Measurements from ENCODE around the gene AANAT. TPM values are rescaled to one million over a fixed set of nuclear protein-coding genes. Genes with fewer than 3 reads are reported as not detected.
A peak's percentile ranks its signal among the peaks of the same experiment; 100 is the strongest.

AANAT gene
- total and polyA plus RNA-seq, 10 donors = 0.19 to 0.22 TPM; not detected in 8

DNA sequence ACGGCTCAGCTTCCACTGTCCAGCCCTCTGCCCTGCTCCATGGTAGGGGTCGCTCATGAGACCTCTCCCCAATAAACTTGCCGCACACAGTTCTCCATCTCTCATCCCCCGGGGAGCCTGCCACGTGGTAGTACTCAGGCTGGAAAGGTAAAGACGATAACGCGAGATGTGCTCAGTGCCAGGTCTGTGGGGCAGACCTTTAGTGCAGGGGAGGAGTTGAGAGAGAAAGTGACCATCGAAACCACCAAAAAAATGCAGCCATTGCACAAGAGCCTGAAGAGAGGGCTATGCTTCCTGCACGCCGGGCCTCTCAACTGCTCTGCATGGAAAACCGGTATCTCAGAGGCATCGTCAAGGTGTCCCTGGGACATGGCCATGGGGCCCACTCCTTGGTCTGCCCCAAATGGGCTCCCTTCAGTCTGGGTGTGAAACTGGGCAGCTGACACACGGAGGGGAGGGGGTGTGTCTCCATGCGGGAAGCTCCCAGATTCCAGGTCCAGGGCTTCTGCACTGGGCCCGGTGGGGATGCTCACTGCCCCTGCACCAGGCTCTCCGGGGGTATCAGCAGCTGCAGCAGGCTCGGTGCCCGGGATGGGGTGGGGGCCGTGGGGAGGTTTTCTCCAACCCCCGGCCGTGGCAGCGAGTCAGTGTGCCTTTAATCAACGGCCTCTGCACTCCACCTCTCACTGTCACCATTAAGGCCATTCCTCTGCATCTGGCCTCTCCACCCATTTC lies 4.7 kb upstream of the AANAT start:
- 76 to 87% (median 81%) methylated on average over 21 to 24 of the region's 24 CpGs for WGBS, 5 donors
- DNase-seq = no peak

DNA sequence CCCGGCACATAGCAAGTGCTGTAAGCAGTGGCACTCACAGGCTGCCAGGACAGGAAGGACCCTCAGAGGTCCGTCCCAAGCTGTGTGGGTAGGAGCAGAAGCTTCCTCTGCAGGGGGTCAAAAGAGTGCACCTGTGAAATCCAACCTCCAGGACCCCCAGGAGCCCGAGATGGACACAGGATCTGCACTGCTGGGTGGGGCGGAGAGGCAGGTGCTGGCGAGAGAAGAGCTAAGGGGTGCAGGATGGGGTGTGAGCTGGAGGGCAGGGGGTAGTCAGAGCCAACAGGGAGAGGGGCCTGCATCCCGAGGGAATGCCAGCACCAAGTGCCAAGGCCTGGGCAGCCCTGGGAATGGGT lies 650 bp upstream of the AANAT start:
- peaks cover 0 to 32% (median 19%) of the 10 kb centered on the region in 6 donors for H3K36me3 ChIP-seq
- peak overlapping the region in 3 of 8 donors; percentile 25 to 52 (median 52) for H3K27ac ChIP-seq
- peaks cover 7 to 32% (median 17%) of the 10 kb centered on the region in 6 donors for H3K4me1 ChIP-seq
- intact Hi-C loops (cut with DNase I; ENCODE audit: low total_unique reads) = loop anchor here (5.0 kb wide), 1 partner anchor 41 kb away; no protein-coding TSS in a partner anchor
- H3K27me3 ChIP-seq (replicated peaks in 1 of 7) = no peaks in the 10 kb centered on the region
- H3K4me3 ChIP-seq = no peak overlapping the region
- TF ChIP-seq POLR2AphosphoS5 (IDR thresholded peaks at IDR 0.05) = no peak
- TF ChIP-seq, protein P1, sequence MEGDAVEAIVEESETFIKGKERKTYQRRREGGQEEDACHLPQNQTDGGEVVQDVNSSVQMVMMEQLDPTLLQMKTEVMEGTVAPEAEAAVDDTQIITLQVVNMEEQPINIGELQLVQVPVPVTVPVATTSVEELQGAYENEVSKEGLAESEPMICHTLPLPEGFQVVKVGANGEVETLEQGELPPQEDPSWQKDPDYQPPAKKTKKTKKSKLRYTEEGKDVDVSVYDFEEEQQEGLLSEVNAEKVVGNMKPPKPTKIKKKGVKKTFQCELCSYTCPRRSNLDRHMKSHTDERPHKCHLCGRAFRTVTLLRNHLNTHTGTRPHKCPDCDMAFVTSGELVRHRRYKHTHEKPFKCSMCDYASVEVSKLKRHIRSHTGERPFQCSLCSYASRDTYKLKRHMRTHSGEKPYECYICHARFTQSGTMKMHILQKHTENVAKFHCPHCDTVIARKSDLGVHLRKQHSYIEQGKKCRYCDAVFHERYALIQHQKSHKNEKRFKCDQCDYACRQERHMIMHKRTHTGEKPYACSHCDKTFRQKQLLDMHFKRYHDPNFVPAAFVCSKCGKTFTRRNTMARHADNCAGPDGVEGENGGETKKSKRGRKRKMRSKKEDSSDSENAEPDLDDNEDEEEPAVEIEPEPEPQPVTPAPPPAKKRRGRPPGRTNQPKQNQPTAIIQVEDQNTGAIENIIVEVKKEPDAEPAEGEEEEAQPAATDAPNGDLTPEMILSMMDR (IDR thresholded peaks at IDR 0.05 in 8 of 11, conservative IDR thresholded peaks at IDR 0.05 in 3 of 11) = no peak
- TF ChIP-seq POLR2A (IDR thresholded peaks at IDR 0.05) = no peak
- no peak for DNase-seq
- 76 to 83% (median 81%) methylated on average over 6 of the region's 6 CpGs for WGBS, 5 donors
- H3K9me3 ChIP-seq = no peaks in the 10 kb centered on the region

More for the DNA sequence above, 4.7 kb upstream of the AANAT start:
- H3K27me3 ChIP-seq (replicated peaks in 1 of 7) = no peaks in the 10 kb centered on the region
- no peak overlapping the region for H3K4me3 ChIP-seq
- H3K27ac ChIP-seq = no peak overlapping the region
- H3K9me3 ChIP-seq = no peaks in the 10 kb centered on the region
- no peaks in the 10 kb centered on the region for H3K36me3 ChIP-seq
- peaks cover 7 to 24% (median 17%) of the 10 kb centered on the region in 6 donors for H3K4me1 ChIP-seq
- intact Hi-C loops (cut with DNase I; ENCODE audit: low total_unique reads) = no loop called here
- no peak for TF ChIP-seq POLR2AphosphoS5 (IDR thresholded peaks at IDR 0.05)
- TF ChIP-seq, protein P1 (IDR thresholded peaks at IDR 0.05 in 8 of 11, conservative IDR thresholded peaks at IDR 0.05 in 3 of 11) = no peak
- TF ChIP-seq POLR2A (IDR thresholded peaks at IDR 0.05) = no peak

DNA sequence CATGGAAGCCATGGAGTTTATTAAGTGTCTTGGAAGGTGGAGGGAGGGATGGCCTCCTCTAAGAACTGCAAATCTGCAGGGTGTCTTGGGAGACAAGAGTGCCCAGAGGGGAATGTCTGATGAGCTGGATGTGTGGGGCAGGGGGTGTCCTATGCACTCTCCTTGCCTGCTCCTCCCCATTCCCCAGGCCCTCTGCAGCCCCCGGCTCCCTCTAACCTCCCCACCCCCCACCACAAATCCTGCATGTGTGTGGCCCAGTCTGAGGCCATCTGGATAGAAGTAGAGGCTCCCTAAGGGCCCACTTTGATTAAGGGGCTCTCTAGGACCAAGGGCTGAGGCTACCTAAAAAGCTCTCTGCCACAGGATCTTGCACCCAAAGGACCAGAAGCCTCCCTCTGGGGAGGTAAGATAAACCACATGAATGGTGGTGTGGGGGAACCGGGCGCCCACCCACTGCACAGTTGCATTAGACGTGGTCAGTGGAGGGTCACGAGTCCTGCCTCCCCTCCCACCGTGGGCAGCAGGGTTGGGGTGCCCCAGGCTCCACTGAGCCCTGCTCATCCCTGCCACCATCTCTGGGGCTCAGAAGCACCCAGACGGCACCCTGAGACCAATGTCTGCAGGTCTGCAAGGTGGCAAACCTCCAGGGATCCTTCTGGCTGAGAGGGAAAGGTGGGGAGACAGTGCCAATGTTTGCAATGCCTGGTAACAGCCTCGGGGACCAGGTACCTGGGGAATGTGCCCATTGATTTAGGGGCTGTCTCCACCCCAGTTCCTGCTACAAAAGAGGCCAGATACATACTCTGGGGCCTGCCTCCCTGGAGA lies 618 bp downstream of the AANAT start:
- intact Hi-C loops (cut with DNase I; ENCODE audit: low total_unique reads) = loop anchor here (5.0 kb wide), 1 partner anchor 39 kb away; no protein-coding TSS in a partner anchor
- 45 to 72% (median 60%) methylated on average over 1 to 8 of the region's 8 CpGs for WGBS, 5 donors

DNA sequence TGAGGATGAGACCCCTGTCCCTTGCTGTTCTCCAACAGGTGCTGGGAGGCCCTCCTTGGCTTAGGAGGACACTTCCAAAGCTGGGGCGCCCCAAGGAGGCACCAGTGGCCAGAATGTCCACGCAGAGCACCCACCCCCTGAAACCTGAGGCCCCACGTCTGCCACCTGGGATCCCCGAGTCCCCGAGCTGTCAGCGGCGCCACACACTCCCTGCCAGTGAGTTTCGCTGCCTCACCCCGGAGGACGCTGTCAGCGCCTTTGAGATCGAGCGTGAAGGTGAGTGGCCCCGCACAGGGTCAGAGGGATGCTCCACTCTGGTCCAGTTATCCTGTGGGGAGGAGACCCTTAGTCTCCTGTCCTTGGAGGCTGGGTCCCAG lies 1.2 kb downstream of the AANAT start:
- Histone ChIP-seq H3K9me3 (no peaks in the 10 kb centered on the region), H3K4me3 (no peak overlapping the region), H3K36me3 (peaks cover 0 to 51% (median 38%) of the 10 kb centered on the region in 6 donors), H3K4me1 (peaks cover 7 to 32% (median 17%) of the 10 kb centered on the region in 6 donors), H3K27me3 (replicated peaks in 1 of 7) (no peaks in the 10 kb centered on the region), H3K27ac (peak overlapping the region in 3 of 8 donors; percentile 18 to 55 (median 28))
- no peak for DNase-seq
- intact Hi-C loops (cut with DNase I; ENCODE audit: low total_unique reads) = loop anchor here (5.0 kb wide), 1 partner anchor 39 kb away; no protein-coding TSS in a partner anchor
- 84 to 94% (median 90%) methylated on average over 2 to 14 of the region's 14 CpGs for WGBS, 5 donors
- peak; percentile 16 to 46 (median 38) for TF ChIP-seq POLR2AphosphoS5 (IDR thresholded peaks at IDR 0.05)
- TF ChIP-seq, protein P1 (IDR thresholded peaks at IDR 0.05 in 8 of 11, conservative IDR thresholded peaks at IDR 0.05 in 3 of 11) = no peak

More for the DNA sequence above, 618 bp downstream of the AANAT start:
- Histone ChIP-seq H3K27me3 (replicated peaks in 1 of 7) (no peaks in the 10 kb centered on the region), H3K4me3 (no peak overlapping the region), H3K27ac (peak overlapping the region in 3 of 8 donors; percentile 18 to 55 (median 28)), H3K9me3 (no peaks in the 10 kb centered on the region), H3K36me3 (peaks cover 0 to 45% (median 32%) of the 10 kb centered on the region in 6 donors), H3K4me1 (peaks cover 7 to 32% (median 17%) of the 10 kb centered on the region in 6 donors)
- TF ChIP-seq POLR2AphosphoS5 (IDR thresholded peaks at IDR 0.05) = peak in 1 of 3 donors; percentile 64
- TF ChIP-seq POLR2A (IDR thresholded peaks at IDR 0.05) = no peak
- no peak for DNase-seq

Data from spleen (tissue), 11 donors.